GM06990 (cell line): Measurements from ENCODE around the gene KIF6.

Source experiments
- DNase-seq: peaks from one replicate; pipeline ENCODE4 v3.0.0-alpha.2; 2011; ENCODE audit not compliant: insufficient read length; ENCODE audit errors: extremely low read depth
- H3K27me3 ChIP-seq: replicated peaks from 2 replicates; pipeline ENCODE4 v1.6.0; 2011; ENCODE audit warnings: low read length; ENCODE audit not compliant: control insufficient read depth, insufficient read depth
- H3K36me3 ChIP-seq: 2 replicates; pipeline ENCODE4 v1.5.1; 2011; ENCODE audit warnings: low read length; ENCODE audit not compliant: control insufficient read depth, insufficient read depth
- H3K4me3 ChIP-seq: replicated peaks from 2 replicates; pipeline ENCODE4 v1.5.1; 2011; ENCODE audit warnings: low read depth, mild to moderate bottlenecking, control low read depth, low read length
- TF ChIP-seq, protein P1 (sequence below): IDR thresholded peaks from 2 replicates; pipeline ENCODE4 v1.5.1; 2011; ENCODE audit warnings: low read length, control low read depth, mild to moderate bottlenecking, inconsistent platforms; ENCODE audit not compliant: insufficient read depth, poor library complexity, severe bottlenecking

Gene KIF6

DNA sequence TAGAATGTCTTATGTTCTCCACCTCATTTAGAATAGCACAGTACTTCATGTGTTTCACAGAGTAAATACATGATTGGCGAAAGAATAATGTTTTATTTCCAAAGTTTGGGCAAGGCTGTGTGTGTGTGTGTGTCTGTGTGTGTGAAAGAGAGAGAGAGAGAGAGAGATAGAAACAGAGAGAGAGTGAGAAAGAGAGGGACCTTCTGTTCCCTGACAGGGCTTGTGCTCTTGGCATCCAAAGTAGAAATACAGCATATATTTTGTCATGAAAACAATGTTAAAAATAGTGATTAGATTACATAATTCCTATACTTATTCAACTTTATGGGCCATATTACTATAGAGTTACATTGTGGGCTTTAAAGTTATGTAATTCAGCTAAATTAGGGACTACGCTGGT, 201.2 kb downstream of the KIF6 start:
- Histone ChIP-seq H3K36me3 (no peaks in the 10 kb centered on the region), H3K4me3 (no peak overlapping the region), H3K27me3 (no peaks in the 10 kb centered on the region)
- TF ChIP-seq, protein P1, sequence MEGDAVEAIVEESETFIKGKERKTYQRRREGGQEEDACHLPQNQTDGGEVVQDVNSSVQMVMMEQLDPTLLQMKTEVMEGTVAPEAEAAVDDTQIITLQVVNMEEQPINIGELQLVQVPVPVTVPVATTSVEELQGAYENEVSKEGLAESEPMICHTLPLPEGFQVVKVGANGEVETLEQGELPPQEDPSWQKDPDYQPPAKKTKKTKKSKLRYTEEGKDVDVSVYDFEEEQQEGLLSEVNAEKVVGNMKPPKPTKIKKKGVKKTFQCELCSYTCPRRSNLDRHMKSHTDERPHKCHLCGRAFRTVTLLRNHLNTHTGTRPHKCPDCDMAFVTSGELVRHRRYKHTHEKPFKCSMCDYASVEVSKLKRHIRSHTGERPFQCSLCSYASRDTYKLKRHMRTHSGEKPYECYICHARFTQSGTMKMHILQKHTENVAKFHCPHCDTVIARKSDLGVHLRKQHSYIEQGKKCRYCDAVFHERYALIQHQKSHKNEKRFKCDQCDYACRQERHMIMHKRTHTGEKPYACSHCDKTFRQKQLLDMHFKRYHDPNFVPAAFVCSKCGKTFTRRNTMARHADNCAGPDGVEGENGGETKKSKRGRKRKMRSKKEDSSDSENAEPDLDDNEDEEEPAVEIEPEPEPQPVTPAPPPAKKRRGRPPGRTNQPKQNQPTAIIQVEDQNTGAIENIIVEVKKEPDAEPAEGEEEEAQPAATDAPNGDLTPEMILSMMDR: no peak
- DNase-seq: no peak

DNA sequence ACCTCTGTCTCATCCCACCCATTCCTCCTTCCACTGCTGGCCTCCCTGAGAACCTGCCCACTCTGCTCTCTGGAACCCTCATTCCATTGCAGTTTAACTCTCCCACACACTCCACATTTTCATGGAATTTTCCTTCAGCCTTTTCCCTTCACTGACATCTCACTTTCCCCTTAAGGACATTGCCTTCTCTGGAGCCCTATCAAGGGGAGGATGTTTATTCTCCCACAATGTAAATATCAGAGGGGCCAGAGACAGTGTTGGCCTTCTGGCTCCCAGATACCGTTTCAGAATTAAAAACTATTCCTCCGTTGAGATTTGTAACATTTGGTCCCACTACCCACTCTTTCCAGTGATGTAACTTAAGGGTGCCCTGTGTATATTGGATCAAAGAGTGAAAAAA, 203.2 kb downstream of the KIF6 start:
- H3K36me3 ChIP-seq: no peaks in the 10 kb centered on the region
- no peaks in the 10 kb centered on the region for H3K27me3 ChIP-seq
- DNase-seq: no peak
- TF ChIP-seq, protein P1: no peak
- no peak overlapping the region for H3K4me3 ChIP-seq

DNA sequence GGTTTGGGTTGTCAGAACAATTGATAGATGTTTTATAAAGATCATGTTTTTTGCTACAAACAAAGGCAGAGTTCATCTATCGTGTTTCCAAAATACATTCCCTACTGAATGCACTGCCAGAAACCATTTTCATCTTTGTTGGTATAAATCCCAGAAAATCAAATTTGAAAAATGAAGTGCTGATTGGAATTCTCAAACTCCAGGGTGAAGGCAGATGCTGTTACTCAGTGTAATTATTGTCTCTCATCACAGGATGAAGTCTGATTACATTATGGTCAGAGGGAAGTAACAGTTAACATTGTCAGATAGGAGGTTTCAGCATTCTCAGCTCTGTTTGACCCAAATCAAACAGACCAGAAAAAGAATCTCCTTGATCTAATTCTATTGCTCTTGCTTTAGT, 204.3 kb downstream of the KIF6 start:
- Histone ChIP-seq H3K27me3 (no peaks in the 10 kb centered on the region), H3K36me3 (no peaks in the 10 kb centered on the region), H3K4me3 (no peak overlapping the region)
- TF ChIP-seq, protein P1: no peak
- no peak for DNase-seq

DNA sequence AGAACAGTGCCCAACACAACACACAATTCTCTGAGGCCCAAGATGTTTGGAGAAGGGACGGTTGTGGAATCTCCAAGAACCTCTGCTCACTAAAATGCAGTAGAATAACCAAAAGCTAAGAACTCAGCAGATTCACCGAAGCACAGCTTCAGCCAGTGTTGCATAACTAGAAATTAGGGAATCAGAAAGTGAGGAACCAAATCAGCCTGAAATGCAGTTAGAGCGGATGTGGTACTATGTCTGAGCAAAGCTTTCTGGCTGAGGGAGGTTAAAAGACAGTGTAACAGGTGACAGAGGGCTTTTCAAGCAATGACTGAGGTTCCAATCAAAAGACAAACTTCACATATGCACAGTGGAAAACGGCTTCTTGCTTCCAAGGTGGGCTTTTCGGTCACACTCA, 204.8 kb downstream of the KIF6 start:
- TF ChIP-seq, protein P1: no peak
- H3K36me3 ChIP-seq: no peaks in the 10 kb centered on the region
- H3K4me3 ChIP-seq: no peak overlapping the region
- no peak for DNase-seq
- H3K27me3 ChIP-seq: no peaks in the 10 kb centered on the region

DNA sequence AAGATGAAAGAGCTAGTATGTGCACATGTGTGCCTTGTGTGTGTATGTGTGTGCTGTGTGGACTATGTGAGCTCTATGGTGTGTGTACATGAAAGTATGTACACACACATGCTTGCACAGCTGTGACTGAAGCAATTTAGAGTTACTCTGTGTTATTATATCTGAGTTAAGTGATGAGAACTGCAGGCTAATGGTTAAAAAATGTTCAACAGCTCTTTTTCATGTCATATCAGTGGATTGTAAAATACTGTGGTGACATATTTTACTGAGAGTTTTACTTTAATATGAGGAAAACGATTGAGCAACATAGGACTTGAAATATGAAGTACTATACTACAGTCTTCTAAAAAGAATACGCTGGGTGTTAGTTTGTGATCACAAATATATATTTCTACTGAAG, 207.0 kb downstream of the KIF6 start:
- Histone ChIP-seq H3K4me3 (no peak overlapping the region), H3K27me3 (no peaks in the 10 kb centered on the region), H3K36me3 (no peaks in the 10 kb centered on the region)
- DNase-seq: no peak
- TF ChIP-seq, protein P1: no peak

DNA sequence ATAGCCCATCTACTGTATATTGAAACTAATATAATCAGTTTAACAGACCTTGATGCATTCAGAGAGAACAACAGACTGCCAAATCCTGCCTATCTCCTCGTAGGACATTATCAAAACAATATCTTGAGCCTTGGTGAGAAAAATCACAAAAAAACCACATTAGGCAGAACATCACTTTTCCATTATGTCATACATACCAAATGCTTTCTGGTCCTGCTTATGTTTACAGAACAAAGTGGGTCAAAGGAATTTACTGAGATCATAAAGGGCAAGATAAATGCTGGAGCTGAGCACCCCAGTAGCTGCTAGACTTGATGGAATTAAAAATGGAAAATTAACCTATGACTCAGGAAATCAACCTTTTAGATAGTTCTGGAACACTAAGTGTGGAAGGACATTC, 207.5 kb downstream of the KIF6 start:
- TF ChIP-seq, protein P1: no peak
- H3K4me3 ChIP-seq: no peak overlapping the region
- DNase-seq: no peak
- H3K36me3 ChIP-seq: no peaks in the 10 kb centered on the region
- no peaks in the 10 kb centered on the region for H3K27me3 ChIP-seq
